K562 (cell line): ENCODE data around the gene SNRPD2. TPM values are rescaled to one million over a fixed set of nuclear protein-coding genes. Genes with fewer than 3 reads are reported as not detected.
A peak's percentile ranks its signal among the peaks of the same experiment; 100 is the strongest.

Experiments used
- ARID3B ChIP-seq: fragments of 250-450 bp; sonication (Bioruptor Pico); IDR thresholded peaks from 2 replicates; pipeline ENCODE4 v1.4.0; 2020; ENCODE audit warnings: borderline replicate concordance
- ASH1L ChIP-seq: fragments of 450-650 bp; IDR thresholded peaks from 2 replicates; pipeline ENCODE4 v1.6.1; 2018; ENCODE audit warnings: borderline replicate concordance, mild to moderate bottlenecking, low read depth; ENCODE audit not compliant: partially characterized antibody
- CEBPG ChIP-seq, 3 experiments: fragments of 200-800 bp in 1 of 3; sonication (Bioruptor generic) in 1 of 3; sonication (generic) in 1 of 3; formaldehyde crosslinking in 1 of 3; IDR thresholded peaks in 2 of 3; conservative IDR thresholded peaks in 1 of 3; 2 replicates each; pipeline versions ENCODE4 v1.6.1 to v1.8.0; 2016 to 2022; ENCODE audit warnings: missing compliant biosample characterization in 2 of 3, missing genetic modification characterization in 2 of 3, mild to moderate bottlenecking in 1 of 3, missing genetic modification reagents in 1 of 3
- CSDE1 ChIP-seq, 2 experiments: fragments of 450-650 bp; IDR thresholded peaks; 2 replicates each; pipeline ENCODE4 v1.6.1; 2016; ENCODE audit warnings: mild to moderate bottlenecking in 1 of 2
- GABPA ChIP-seq: fragments of 200-800 bp; sonication (Bioruptor generic); conservative IDR thresholded peaks from 2 replicates; pipeline ENCODE4 v1.6.1; 2016; ENCODE audit warnings: low read depth, missing genetic modification characterization, missing compliant biosample characterization
- MCM2 ChIP-seq: fragments of 450-650 bp; IDR thresholded peaks from 2 replicates; pipeline ENCODE4 v1.6.1; 2017; ENCODE audit warnings: low read depth, mild to moderate bottlenecking
- RBM39 ChIP-seq: fragments of 200-400 bp; formaldehyde crosslinking; optimal IDR thresholded peaks from 2 replicates; pipeline ENCODE3; 2018; ENCODE audit warnings: low read depth, low read length
- RUNX1 ChIP-seq: sonication (generic); IDR thresholded peaks from 2 replicates; pipeline ENCODE4 v1.6.1; 2016; ENCODE audit warnings: antibody characterized with exemption, low read depth
- STAT5A ChIP-seq: IDR thresholded peaks from 2 replicates; pipeline ENCODE4 v1.6.1; 2012; ENCODE audit warnings: low read length, inconsistent platforms, borderline replicate concordance
- TOE1 ChIP-seq, 2 experiments: fragments of 450-650 bp in 1 of 2; sonication (generic) in 1 of 2; formaldehyde crosslinking in 1 of 2; IDR thresholded peaks; 2 replicates each; pipeline versions ENCODE4 v1.7.1 to v1.8.0; 2016 to 2022; ENCODE audit warnings: borderline replicate concordance in 2 of 2, mild to moderate bottlenecking in 2 of 2, antibody characterized with exemption in 1 of 2, inconsistent platforms in 1 of 2, low read depth in 1 of 2, missing genetic modification reagents in 1 of 2, moderate library complexity in 1 of 2
- ZBTB40 ChIP-seq, 2 experiments: fragments of 450-650 bp in 1 of 2; sonication (generic) in 1 of 2; formaldehyde crosslinking in 1 of 2; IDR thresholded peaks; 2 replicates each; pipeline versions ENCODE4 v1.7.1 to v1.9.0; 2016 to 2022; ENCODE audit warnings: inconsistent platforms in 1 of 2, mild to moderate bottlenecking in 1 of 2, missing genetic modification reagents in 1 of 2
- ZNF830 ChIP-seq: fragments of 250-450 bp; sonication (Bioruptor Pico); IDR thresholded peaks from 2 replicates; pipeline ENCODE4 v1.5.0; 2021; ENCODE audit warnings: mild to moderate bottlenecking
- polyA plus RNA-seq, 8 experiments: library from polyadenylated mRNA; depleted of rRNA in 4 of 8; stranded (reverse) in 5 of 8; unstranded in 3 of 8; fragments of >200 nt; fragmentation: Nextera tagmentation in 2 of 8; fragmentation: Illumina TruSeq in 1 of 8; extraction: Ambion mirVana in 2 of 8; extraction: Trizol in 1 of 8; gene quantifications; 2 replicates each; pipeline versions ENCODE4 v1.2.1 to v1.2.3, GENCODE V29; 2011 to 2014; ENCODE audit warnings: inconsistent platforms in 1 of 8, missing spikeins in 1 of 8
- total RNA-seq, 7 experiments: library from RNA; depleted of rRNA in 6 of 7; stranded (reverse); fragments of >200 nt in 6 of 7; fragmentation: Illumina TruSeq in 2 of 7; extraction: Trizol in 2 of 7; gene quantifications; 2 replicates each; pipeline versions ENCODE4 v1.2.1 to v1.2.3, GENCODE V29; 2011 to 2021; ENCODE audit warnings: low replicate concordance in 1 of 7

SNRPD2 gene
- total and polyA plus RNA-seq, 9 of the 15 experiments (the other 6 are each of a cell fraction or from before 2014, with no cell fraction given), result 728 to 4,411 (median 1,029) TPM

- TF ChIP-seq ZBTB40 (IDR thresholded peaks at IDR 0.05) (peak; percentile 65), ZBTB40 (CRISPR knock-in tag; IDR thresholded peaks at IDR 0.05) (no peak), CSDE1 (IDR thresholded peaks at IDR 0.05) (no peak), CEBPG (CRISPR knock-in tag; IDR thresholded peaks at IDR 0.05) (peak; percentile 57; the same call in 1 of the 2 replicates), CEBPG (tag; conservative IDR thresholded peaks at IDR 0.05 in 1 of 2, IDR thresholded peaks at IDR 0.05 in 1 of 2) (no peak), RUNX1 (0 out of 2 replicates have a peak, but pooled peaks have one; percentile 16), RBM39 (no peak), MCM2 (no peak), ASH1L (no peak), TOE1 (IDR thresholded peaks at IDR 0.05; ENCODE audit: borderline replicate concordance) (0 out of 2 replicates have a peak, but pooled peaks have one; percentile 35), TOE1 (CRISPR knock-in tag; IDR thresholded peaks at IDR 0.05; ENCODE audit: borderline replicate concordance, low read depth) (no peak), GABPA (tag) (no peak; the same call in 1 of the 2 replicates), ZNF830 (CRISPR knock-in tag) (no peak), STAT5A (no peak), ARID3B (CRISPR knock-in tag) (0 out of 2 replicates have a peak, but pooled peaks have one; percentile 6)
Observed at GRCh38 chr19:45641274-45642105, 50.3 kb downstream of the SNRPD2 start (continued).
